CD8-positive, alpha-beta memory T cell (primary cell): ENCODE measurements around the gene PPM1B. TPM values are rescaled to one million over a fixed set of nuclear protein-coding genes. Genes with fewer than 3 reads are reported as not detected.

ENCODE experiments used
- CTCF ChIA-PET: fragments of 350-600 bp; sonication (Branson Sonifier 250); formaldehyde crosslinking; loops from one replicate; lab custom pipeline; 2021; ENCODE audit warnings: antibody characterized with exemption; lab: Charles Lee
- POLR2A ChIA-PET: fragments of 350-600 bp; sonication (Branson Sonifier 250); formaldehyde crosslinking; loops from one replicate; lab custom pipeline; 2021; ENCODE audit warnings: antibody characterized with exemption; lab: Charles Lee
- DNase-seq, 5 donors: peaks; one replicate each; pipeline versions ENCODE4 v3.0.0 to v3.0.0-alpha.2; 2020 to 2022; ENCODE audit warnings: mixed read lengths in 1 of 5
- H3K27ac ChIP-seq: one replicate; pipeline ENCODE4 v1.7.0; 2013; ENCODE audit warnings: low read depth, mild to moderate bottlenecking, low read length, moderate library complexity
- H3K27me3 ChIP-seq: 2 replicates; pipeline ENCODE4 v1.7.0; 2013; ENCODE audit warnings: low read length, mild to moderate bottlenecking; ENCODE audit not compliant: insufficient read depth, poor library complexity, severe bottlenecking
- H3K36me3 ChIP-seq: 2 replicates; pipeline ENCODE4 v1.7.0; 2013; ENCODE audit warnings: mild to moderate bottlenecking, low read length, moderate library complexity; ENCODE audit not compliant: insufficient read depth
- H3K4me1 ChIP-seq: 2 replicates; pipeline ENCODE4 v1.7.0; 2013; ENCODE audit warnings: mild to moderate bottlenecking, low read length, moderate library complexity; ENCODE audit not compliant: insufficient read depth
- H3K4me3 ChIP-seq: 2 replicates; pipeline ENCODE4 v1.7.0; 2013; ENCODE audit warnings: mild to moderate bottlenecking, low read length
- H3K9me3 ChIP-seq: 2 replicates; pipeline ENCODE4 v1.7.0; 2013; ENCODE audit warnings: mild to moderate bottlenecking, low read length
- H3K27ac Mint-ChIP-seq, 8 donors: one replicate each; pipeline ENCODE4 v1.8.0; 2020 to 2021; ENCODE audit warnings: mixed read lengths in 8 of 8, mild to moderate bottlenecking in 6 of 8, inconsistent platforms in 3 of 8, moderate library complexity in 3 of 8
- H3K27me3 Mint-ChIP-seq, 2 donors: one replicate each; pipeline ENCODE4 v1.8.0; 2020 to 2021; ENCODE audit warnings: mixed read lengths in 2 of 2, mild to moderate bottlenecking in 1 of 2, moderate library complexity in 1 of 2
- H3K36me3 Mint-ChIP-seq, 3 donors: one replicate each; pipeline ENCODE4 v1.8.0; 2020 to 2021; ENCODE audit warnings: mixed read lengths in 3 of 3, inconsistent platforms in 1 of 3, mild to moderate bottlenecking in 1 of 3
- H3K4me1 Mint-ChIP-seq, 3 donors: one replicate each; pipeline ENCODE4 v1.8.0; 2020 to 2021; ENCODE audit warnings: mixed read lengths in 3 of 3, inconsistent platforms in 1 of 3, mild to moderate bottlenecking in 1 of 3
- H3K4me3 Mint-ChIP-seq, 7 donors: one replicate each; pipeline ENCODE4 v1.8.0; 2020 to 2021; ENCODE audit warnings: mixed read lengths in 7 of 7, mild to moderate bottlenecking in 6 of 7, moderate library complexity in 4 of 7, inconsistent platforms in 2 of 7
- H3K9me3 Mint-ChIP-seq, 5 donors: one replicate each; pipeline ENCODE4 v1.8.0; 2020 to 2022; ENCODE audit warnings: mixed read lengths in 5 of 5, mild to moderate bottlenecking in 3 of 5, moderate library complexity in 2 of 5, inconsistent platforms in 1 of 5
- polyA plus RNA-seq: library from polyadenylated mRNA; unstranded; fragments of 300-500 nt; fragmentation: Illumina TruSeq; gene quantifications from one replicate; pipeline ENCODE4 v1.2.3, GENCODE V29; 2021
- total RNA-seq, 2 experiments: library from RNA; stranded (reverse); gene quantifications; one replicate each; pipeline ENCODE4 v1.2.3, GENCODE V29; 2021

The PPM1B gene
- total and polyA plus RNA-seq, 3 experiments from 2014 or later, result 40.4 to 53.0 (median 41.1) TPM

DNA sequence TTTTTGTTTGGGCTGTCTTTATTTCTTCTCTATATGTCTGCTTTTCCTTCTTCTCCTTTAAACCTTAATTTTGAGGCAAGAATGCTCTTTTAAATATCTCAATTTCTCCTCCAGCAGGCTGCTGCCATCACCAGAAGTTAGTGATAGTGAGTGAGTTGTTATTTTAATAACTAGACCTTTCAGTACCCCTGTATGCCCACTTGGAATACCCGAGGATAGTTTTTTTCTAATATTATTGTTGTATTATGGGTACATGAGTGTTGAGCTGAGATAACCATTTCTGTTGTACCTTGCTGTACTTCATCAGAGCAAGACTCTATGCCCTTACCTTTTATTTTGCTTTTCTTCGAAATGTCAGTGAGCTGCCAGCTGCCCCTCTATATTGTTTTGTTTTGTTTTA is 50.1 kb downstream of the PPM1B start:
- ChIA-PET POLR2A (no interaction called here), CTCF (interaction anchor here (1.4 kb wide), 1 partner anchor 13 kb away, joined by 3 read pairs; no protein-coding TSS in a partner anchor)
- H3K4me1 ChIP-seq, result no peaks in the 10 kb centered on the region
- H3K27ac Mint-ChIP-seq, result peak overlapping the region in 5 of 8 donors; percentile 7 to 83 (median 13)
- H3K36me3 ChIP-seq, result peaks cover 21% of the 10 kb centered on the region
- H3K36me3 Mint-ChIP-seq, result peaks cover 4 to 68% (median 16%) of the 10 kb centered on the region in 3 donors
- no peaks in the 10 kb centered on the region for H3K27me3 ChIP-seq
- peaks cover 19 to 38% (median 36%) of the 10 kb centered on the region in 3 donors for H3K4me1 Mint-ChIP-seq
- H3K27me3 Mint-ChIP-seq, result no peaks in the 10 kb centered on the region
- no peaks in the 10 kb centered on the region for H3K9me3 ChIP-seq
- no peak overlapping the region for H3K4me3 ChIP-seq
- DNase-seq, result no peak
- H3K4me3 Mint-ChIP-seq, result no peak overlapping the region
- no peak overlapping the region for H3K27ac ChIP-seq
- H3K9me3 Mint-ChIP-seq, result no peaks in the 10 kb centered on the region

DNA sequence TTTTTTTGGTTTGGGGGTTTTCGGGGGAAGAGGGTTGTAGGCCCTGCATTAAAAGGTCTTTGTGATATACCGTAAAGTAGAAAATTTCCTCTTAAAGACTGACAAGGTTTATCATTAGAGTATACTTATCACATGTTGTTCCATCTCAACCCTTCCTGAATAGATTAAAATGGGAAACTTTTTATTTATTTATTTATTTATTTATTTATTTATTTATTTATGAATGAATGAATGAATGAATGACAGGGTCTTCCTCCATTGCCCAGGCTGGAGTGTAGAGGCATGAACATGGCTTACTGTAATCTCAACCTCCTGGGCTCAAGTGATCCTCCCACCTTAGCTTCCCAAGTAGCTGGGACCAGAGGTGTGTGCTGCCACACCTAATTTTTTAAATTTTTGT is 58.1 kb downstream of the PPM1B start:
- ChIA-PET CTCF (no interaction called here), POLR2A (no interaction called here)
- H3K4me3 Mint-ChIP-seq, result no peak overlapping the region

DNA sequence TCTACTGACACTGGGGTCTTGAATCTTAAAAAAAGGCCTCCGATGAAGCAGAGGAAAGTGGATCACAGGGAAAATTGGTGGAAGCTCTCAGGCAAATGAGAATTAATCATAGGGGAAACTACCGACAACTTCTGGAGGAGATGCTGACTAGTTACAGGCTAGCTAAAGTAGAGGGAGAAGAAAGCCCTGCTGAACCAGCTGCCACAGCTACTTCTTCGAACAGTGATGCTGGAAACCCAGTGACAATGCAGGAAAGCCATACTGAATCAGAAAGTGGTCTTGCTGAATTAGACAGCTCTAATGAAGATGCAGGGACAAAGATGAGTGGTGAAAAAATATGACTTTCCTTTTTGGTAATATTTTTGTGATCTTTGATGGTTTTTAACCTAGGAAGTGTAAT is 61.7 kb downstream of the PPM1B start:
- CTCF ChIA-PET, result no interaction called here
- Mint-ChIP-seq H3K4me1 (peaks cover 11 to 42% (median 19%) of the 10 kb centered on the region in 3 donors), H3K9me3 (no peaks in the 10 kb centered on the region), H3K36me3 (peaks cover 0 to 38% (median 0%) of the 10 kb centered on the region in 3 donors), H3K4me3 (no peak overlapping the region), H3K27ac (peak overlapping the region in 6 of 8 donors; percentile 14 to 73 (median 39)), H3K27me3 (no peaks in the 10 kb centered on the region)
- DNase-seq, result no peak
- H3K36me3 ChIP-seq, result peaks cover 3% of the 10 kb centered on the region
- no peaks in the 10 kb centered on the region for H3K27me3 ChIP-seq
- POLR2A ChIA-PET, result no interaction called here
- no peaks in the 10 kb centered on the region for H3K4me1 ChIP-seq
- H3K4me3 ChIP-seq, result no peak overlapping the region
- H3K27ac ChIP-seq, result no peak overlapping the region
- H3K9me3 ChIP-seq, result no peaks in the 10 kb centered on the region

More for the DNA sequence above, 58.1 kb downstream of the PPM1B start:
- no peak overlapping the region for H3K4me3 ChIP-seq
- peaks cover 0 to 52% (median 5%) of the 10 kb centered on the region in 3 donors for H3K36me3 Mint-ChIP-seq
- no peaks in the 10 kb centered on the region for H3K9me3 Mint-ChIP-seq
- no peaks in the 10 kb centered on the region for H3K27me3 ChIP-seq
- H3K27ac ChIP-seq, result no peak overlapping the region
- no peaks in the 10 kb centered on the region for H3K27me3 Mint-ChIP-seq
- H3K27ac Mint-ChIP-seq, result no peak overlapping the region
- no peaks in the 10 kb centered on the region for H3K9me3 ChIP-seq
- DNase-seq, result no peak
- no peaks in the 10 kb centered on the region for H3K4me1 ChIP-seq
- H3K36me3 ChIP-seq, result peaks cover 3% of the 10 kb centered on the region
- peaks cover 13 to 29% (median 16%) of the 10 kb centered on the region in 3 donors for H3K4me1 Mint-ChIP-seq

DNA sequence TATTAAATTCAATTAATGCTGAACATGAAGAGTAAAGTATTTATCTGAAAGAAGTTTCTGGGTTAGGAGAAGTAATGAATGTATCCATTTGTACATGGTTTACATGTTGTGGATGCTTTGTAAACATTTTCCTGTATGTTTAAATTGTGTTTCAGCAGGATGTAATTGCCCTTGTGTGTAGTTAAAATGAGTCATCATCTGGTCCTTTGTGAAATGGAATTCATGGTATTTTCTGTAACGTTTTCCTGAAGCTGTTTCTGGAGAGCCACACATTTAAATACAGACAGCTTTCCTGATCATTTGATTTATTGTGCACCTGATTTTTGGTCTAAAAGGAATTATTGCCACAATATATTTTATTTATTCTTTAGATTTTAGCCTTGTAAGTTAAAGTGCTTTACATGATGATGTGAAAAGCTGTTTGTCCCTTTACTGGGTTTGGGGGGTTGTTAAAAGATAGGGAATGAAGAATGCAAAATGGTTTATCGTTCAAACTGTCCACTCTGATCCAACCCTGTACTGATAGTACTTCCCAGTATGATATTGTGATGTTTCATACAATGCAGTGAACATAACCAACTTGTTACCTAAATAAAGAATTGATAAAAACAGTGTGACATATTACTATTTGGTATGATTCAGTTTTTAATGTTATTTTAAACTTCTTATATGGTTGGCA is 64.9 kb downstream of the PPM1B start:
- ChIA-PET CTCF (no interaction called here), POLR2A (no interaction called here)
- H3K9me3 Mint-ChIP-seq, result no peaks in the 10 kb centered on the region
- Histone ChIP-seq H3K36me3 (no peaks in the 10 kb centered on the region), H3K4me3 (no peak overlapping the region), H3K9me3 (no peaks in the 10 kb centered on the region), H3K27me3 (no peaks in the 10 kb centered on the region), H3K4me1 (peaks cover 17% of the 10 kb centered on the region), H3K27ac (no peak overlapping the region)
- DNase-seq, result no peak
- peak overlapping the region in 2 of 8 donors; percentile 47 to 66 for H3K27ac Mint-ChIP-seq
- no peaks in the 10 kb centered on the region for H3K27me3 Mint-ChIP-seq
- H3K4me1 Mint-ChIP-seq, result peaks cover 23 to 54% (median 39%) of the 10 kb centered on the region in 3 donors
- H3K4me3 Mint-ChIP-seq, result no peak overlapping the region
- H3K36me3 Mint-ChIP-seq, result peaks cover 0 to 23% (median 0%) of the 10 kb centered on the region in 3 donors

DNA sequence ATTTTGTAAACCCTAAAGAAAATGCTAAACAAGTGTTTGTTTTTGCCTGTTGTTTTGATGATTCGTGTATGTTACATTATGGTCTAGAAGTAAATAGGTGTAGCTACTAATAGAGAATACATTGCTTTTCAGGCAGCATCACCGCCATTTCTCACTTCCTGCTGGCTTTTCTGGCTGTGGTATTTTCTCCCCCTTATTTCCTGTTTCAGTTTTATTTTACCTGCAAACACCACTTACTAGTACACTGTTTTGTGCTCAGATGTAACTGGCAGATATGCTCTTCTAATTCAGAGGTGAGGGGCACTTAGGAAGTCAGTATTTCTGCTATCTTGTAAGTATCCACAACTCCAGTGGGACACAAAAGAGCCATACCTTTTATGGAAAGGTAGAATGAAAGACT is 68.5 kb downstream of the PPM1B start:
- peak in 3 of 5 donors; percentile 39 to 62 (median 49) for DNase-seq
- POLR2A ChIA-PET, result no interaction called here
- H3K4me3 Mint-ChIP-seq, result peak overlapping the region; percentile 16 to 70 (median 59)

DNA sequence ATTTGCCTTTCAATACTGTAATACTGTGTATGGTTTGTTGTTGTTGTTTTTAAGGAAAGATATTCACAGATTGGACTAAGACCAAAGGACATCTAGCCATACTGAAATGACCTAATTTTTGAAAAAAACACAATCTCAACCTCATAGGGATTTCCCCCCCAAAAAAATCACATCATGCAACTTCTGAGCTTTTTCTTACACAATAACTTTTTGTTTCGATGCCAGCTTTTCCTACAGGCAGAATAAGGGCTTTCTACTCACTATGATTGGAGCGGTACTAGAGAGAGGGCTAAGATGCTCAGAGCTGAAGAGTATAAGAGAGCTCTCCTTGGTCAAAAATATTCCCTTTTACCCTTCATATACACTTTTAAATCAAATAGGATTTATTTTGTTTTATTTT is 74.2 kb downstream of the PPM1B start:
- Mint-ChIP-seq H3K27me3 (no peaks in the 10 kb centered on the region), H3K4me1 (peaks cover 25 to 47% (median 32%) of the 10 kb centered on the region in 3 donors), H3K27ac (peak overlapping the region in 4 of 8 donors; percentile 33 to 68 (median 42)), H3K4me3 (no peak overlapping the region), H3K36me3 (no peaks in the 10 kb centered on the region), H3K9me3 (no peaks in the 10 kb centered on the region)
- POLR2A ChIA-PET, result no interaction called here
- H3K9me3 ChIP-seq, result no peaks in the 10 kb centered on the region
- no peak for DNase-seq
- H3K36me3 ChIP-seq, result no peaks in the 10 kb centered on the region
- H3K27ac ChIP-seq, result no peak overlapping the region
- H3K4me3 ChIP-seq, result no peak overlapping the region
- CTCF ChIA-PET, result interaction anchor here (1.0 to 1.6 kb wide), 2 partner anchors 51 to 199 kb away, joined by 3 to 5 read pairs; no protein-coding TSS in a partner anchor
- no peaks in the 10 kb centered on the region for H3K27me3 ChIP-seq
- H3K4me1 ChIP-seq, result peaks cover 5% of the 10 kb centered on the region

More for the DNA sequence above, 68.5 kb downstream of the PPM1B start:
- Histone ChIP-seq H3K4me3 (peak overlapping the region; percentile 53), H3K9me3 (no peaks in the 10 kb centered on the region), H3K36me3 (no peaks in the 10 kb centered on the region), H3K4me1 (peaks cover 17% of the 10 kb centered on the region), H3K27me3 (no peaks in the 10 kb centered on the region), H3K27ac (no peak overlapping the region)
- CTCF ChIA-PET, result interaction anchor here (1.1 kb wide), 1 partner anchor 150 kb away, joined by 4 read pairs; no protein-coding TSS in a partner anchor
- no peaks in the 10 kb centered on the region for H3K9me3 Mint-ChIP-seq
- H3K36me3 Mint-ChIP-seq, result peaks cover 0 to 9% (median 0%) of the 10 kb centered on the region in 3 donors
- peak overlapping the region; percentile 7 to 91 (median 49) for H3K27ac Mint-ChIP-seq
- no peaks in the 10 kb centered on the region for H3K27me3 Mint-ChIP-seq
- H3K4me1 Mint-ChIP-seq, result peaks cover 20 to 56% (median 39%) of the 10 kb centered on the region in 3 donors

DNA sequence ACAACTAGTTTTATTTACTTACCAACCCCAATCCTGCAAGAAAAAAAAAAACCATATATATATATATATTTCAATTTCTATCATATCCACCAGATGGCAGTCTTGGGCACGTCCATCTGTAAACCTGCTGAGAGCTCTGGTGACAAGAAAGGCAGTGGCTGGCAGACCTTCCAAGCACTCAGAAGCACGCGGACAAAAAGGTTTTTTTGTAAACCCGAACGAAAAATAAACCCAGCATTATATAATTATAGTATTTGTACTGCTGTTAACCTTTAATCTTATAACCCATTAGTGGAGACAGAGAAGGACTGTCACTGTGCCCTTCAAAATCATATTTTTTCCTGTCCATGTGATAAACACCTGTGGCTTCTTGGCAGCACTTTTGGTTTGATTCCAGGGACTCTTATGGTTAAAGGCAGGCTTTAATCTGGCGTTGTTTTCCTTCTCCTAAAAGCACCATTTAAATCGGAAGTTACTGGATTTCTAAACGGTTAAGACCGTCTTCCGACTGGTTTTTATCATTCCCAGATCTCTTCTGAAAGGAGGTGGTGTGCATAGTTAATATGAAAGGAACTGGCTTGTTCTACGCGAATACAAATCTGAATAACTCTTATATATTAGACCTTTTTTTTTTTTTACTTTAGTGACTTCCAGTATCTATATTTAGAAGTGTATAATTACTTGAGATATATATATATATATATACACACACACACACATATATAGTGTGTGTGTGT is 75.6 kb downstream of the PPM1B start:
- POLR2A ChIA-PET, result no interaction called here
- H3K4me1 ChIP-seq, result peaks cover 4% of the 10 kb centered on the region
- Mint-ChIP-seq H3K27ac (peak overlapping the region in 5 of 8 donors; percentile 21 to 82 (median 74)), H3K4me3 (peak overlapping the region; percentile 24 to 91 (median 83)), H3K27me3 (no peaks in the 10 kb centered on the region), H3K4me1 (peaks cover 22 to 36% (median 28%) of the 10 kb centered on the region in 3 donors), H3K9me3 (no peaks in the 10 kb centered on the region), H3K36me3 (no peaks in the 10 kb centered on the region)
- H3K27ac ChIP-seq, result no peak overlapping the region
- CTCF ChIA-PET, result interaction anchor here (0.7 to 1.0 kb wide), 4 partner anchors 9 to 1412 kb away, joined by 3 read pairs; no protein-coding TSS in a partner anchor
- peak; percentile 27 to 66 (median 55) for DNase-seq
- no peaks in the 10 kb centered on the region for H3K27me3 ChIP-seq
- no peaks in the 10 kb centered on the region for H3K36me3 ChIP-seq
- no peaks in the 10 kb centered on the region for H3K9me3 ChIP-seq
- H3K4me3 ChIP-seq, result peak overlapping the region; percentile 68
